GM06990 (cell line): Measurements from ENCODE around the gene CPXM2.

ENCODE experiments used
- DNase-seq: peaks from one replicate; pipeline ENCODE4 v3.0.0-alpha.2; 2011; ENCODE audit not compliant: insufficient read length; ENCODE audit errors: extremely low read depth
- H3K27me3 ChIP-seq: replicated peaks from 2 replicates; pipeline ENCODE4 v1.6.0; 2011; ENCODE audit warnings: low read length; ENCODE audit not compliant: control insufficient read depth, insufficient read depth
- H3K36me3 ChIP-seq: 2 replicates; pipeline ENCODE4 v1.5.1; 2011; ENCODE audit warnings: low read length; ENCODE audit not compliant: control insufficient read depth, insufficient read depth
- H3K4me3 ChIP-seq: replicated peaks from 2 replicates; pipeline ENCODE4 v1.5.1; 2011; ENCODE audit warnings: low read depth, mild to moderate bottlenecking, control low read depth, low read length
- TF ChIP-seq, protein P1 (sequence below): IDR thresholded peaks from 2 replicates; pipeline ENCODE4 v1.5.1; 2011; ENCODE audit warnings: low read length, control low read depth, mild to moderate bottlenecking, inconsistent platforms; ENCODE audit not compliant: insufficient read depth, poor library complexity, severe bottlenecking

Gene CPXM2

DNA sequence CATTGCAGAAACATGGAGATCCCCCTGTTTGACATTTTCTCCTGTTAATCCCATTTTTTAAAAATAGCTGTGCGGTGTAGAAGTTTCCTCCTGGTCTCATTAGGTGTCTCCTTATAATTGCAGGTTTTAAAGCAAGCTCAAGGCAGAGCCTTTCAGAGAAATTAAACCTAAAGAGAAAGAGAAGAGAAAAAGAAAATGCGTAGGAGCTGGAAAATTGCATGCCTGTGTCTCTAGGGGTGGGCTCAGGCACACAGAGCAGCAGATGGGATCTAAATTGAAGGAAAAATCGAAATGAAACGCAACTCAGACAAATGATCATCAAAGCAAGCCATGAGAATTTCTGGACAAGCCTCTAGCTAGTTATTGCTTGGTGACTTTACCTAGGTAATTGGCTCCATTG is 185.4 kb downstream of the CPXM2 start:
- no peak for DNase-seq
- TF ChIP-seq, protein P1, sequence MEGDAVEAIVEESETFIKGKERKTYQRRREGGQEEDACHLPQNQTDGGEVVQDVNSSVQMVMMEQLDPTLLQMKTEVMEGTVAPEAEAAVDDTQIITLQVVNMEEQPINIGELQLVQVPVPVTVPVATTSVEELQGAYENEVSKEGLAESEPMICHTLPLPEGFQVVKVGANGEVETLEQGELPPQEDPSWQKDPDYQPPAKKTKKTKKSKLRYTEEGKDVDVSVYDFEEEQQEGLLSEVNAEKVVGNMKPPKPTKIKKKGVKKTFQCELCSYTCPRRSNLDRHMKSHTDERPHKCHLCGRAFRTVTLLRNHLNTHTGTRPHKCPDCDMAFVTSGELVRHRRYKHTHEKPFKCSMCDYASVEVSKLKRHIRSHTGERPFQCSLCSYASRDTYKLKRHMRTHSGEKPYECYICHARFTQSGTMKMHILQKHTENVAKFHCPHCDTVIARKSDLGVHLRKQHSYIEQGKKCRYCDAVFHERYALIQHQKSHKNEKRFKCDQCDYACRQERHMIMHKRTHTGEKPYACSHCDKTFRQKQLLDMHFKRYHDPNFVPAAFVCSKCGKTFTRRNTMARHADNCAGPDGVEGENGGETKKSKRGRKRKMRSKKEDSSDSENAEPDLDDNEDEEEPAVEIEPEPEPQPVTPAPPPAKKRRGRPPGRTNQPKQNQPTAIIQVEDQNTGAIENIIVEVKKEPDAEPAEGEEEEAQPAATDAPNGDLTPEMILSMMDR, result no peak
- Histone ChIP-seq H3K4me3 (no peak overlapping the region), H3K36me3 (no peaks in the 10 kb centered on the region), H3K27me3 (no peaks in the 10 kb centered on the region; the same call in 1 of the 2 replicates)

DNA sequence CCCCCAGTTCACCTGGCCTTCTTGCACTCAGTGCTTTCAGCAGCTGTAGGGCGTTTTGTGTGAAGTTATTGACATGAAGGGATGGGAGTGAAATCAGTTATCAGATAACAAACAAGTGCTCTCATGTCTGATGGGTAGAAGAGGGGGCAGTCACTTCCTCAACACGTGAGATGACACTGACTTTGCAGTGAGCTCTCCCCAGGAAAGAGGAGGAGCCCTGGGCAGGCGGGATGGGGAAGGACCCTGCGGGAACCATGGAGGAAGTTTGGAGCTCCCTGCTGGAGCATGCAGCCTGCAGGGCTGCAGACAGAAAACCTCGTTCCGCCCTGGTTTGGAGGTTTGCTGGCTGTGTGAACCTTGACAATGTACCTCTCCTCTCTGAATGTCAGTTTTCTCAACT is 186.8 kb downstream of the CPXM2 start:
- Histone ChIP-seq H3K36me3 (no peaks in the 10 kb centered on the region), H3K27me3 (no peaks in the 10 kb centered on the region; the same call in 1 of the 2 replicates), H3K4me3 (no peak overlapping the region)
- TF ChIP-seq, protein P1, result no peak
- no peak for DNase-seq

DNA sequence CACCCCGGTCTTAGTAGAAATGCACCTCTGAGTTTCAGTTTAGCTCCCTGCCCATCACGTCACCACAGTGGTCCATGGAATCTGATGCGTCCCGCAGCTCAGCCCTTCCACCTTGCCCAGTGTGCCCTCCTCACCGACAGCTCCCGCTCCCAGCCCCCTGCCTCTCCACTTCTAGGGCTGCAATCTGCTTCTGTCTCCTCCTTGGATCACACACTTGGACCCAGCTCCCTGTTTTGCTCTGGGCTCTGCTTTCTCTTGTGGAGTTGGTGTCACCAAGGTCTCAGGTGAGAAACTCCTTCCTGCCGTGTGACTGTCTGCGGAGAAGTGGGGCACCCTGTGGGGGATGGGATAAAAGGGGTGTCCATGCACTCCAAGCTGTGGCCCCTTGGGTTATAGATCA is 187.5 kb downstream of the CPXM2 start:
- no peaks in the 10 kb centered on the region for H3K36me3 ChIP-seq
- DNase-seq, result no peak
- H3K4me3 ChIP-seq, result no peak overlapping the region
- H3K27me3 ChIP-seq, result no peaks in the 10 kb centered on the region; the same call in 1 of the 2 replicates
- TF ChIP-seq, protein P1, result no peak

DNA sequence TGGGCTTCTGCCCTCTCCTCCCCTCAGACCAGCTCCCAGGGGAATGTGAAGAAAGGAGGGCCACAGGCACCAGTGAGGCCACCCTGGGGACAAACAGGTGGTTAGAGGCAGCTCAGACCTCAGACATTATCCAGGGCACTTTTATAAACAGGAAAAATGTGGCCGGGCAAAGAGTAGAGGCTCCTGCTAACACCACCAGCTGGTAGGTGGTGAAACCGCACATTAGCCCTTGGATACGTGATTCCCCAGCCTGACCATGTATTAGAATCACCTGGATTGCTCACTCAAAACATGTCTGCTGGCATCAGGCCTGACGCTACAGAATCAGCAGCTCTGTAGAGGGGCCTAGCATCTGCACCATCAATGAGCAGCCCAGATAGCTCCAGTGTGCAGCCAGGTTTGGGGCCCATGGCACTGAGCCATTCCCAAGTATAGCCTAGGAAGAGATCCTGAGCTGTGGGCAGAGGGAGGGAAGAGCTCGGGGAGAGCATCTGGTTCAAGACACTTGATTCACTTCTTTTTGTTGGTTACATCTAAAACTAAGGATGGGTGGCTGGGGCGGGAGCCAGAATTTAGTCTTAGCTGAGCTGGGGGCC is 188.3 kb downstream of the CPXM2 start:
- no peaks in the 10 kb centered on the region for H3K36me3 ChIP-seq
- TF ChIP-seq, protein P1, result no peak

More for the DNA sequence above, 188.3 kb downstream of the CPXM2 start:
- DNase-seq, result no peak
- Histone ChIP-seq H3K27me3 (no peaks in the 10 kb centered on the region; the same call in 1 of the 2 replicates), H3K4me3 (no peak overlapping the region)
